Left cardiac atrium (tissue), 4 donors: ENCODE data around the gene ZNF768. TPM values are rescaled to one million over a fixed set of nuclear protein-coding genes. Genes with fewer than 3 reads are reported as not detected.

Source experiments
- ATAC-seq, 2 donors: fragments of 200-7000 bp; cut with Tn5 transposase; one replicate each; pipeline ENCODE4 v1.9.1; 2020; ENCODE audit warnings: mild to moderate bottlenecking in 2 of 2, moderate library complexity in 2 of 2
- DNase-seq: peaks from one replicate; pipeline ENCODE4 v3.0.0-alpha.2; 2020
- intact Hi-C, 2 donors: fragments of 100-400 bp; cut with DNase I; formaldehyde crosslinking; loops; one replicate each; pipeline versions ENCODE4 v1.14.1 to v1.15.1; 2022 to 2023
- long read RNA-seq: library from polyadenylated mRNA; unstranded; transcript quantifications from one replicate; pipeline ENCODE4 v2.0.0, GENCODE V29; 2021
- total RNA-seq, 2 donors: library from RNA; stranded (reverse); fragmentation: NEBNext Ultra II Directional; extraction: Animal tissue kit (Norgen Biotek cat#: 25700); gene quantifications; one replicate each; pipeline ENCODE4 v1.2.1, GENCODE V29; 2021
- donor health status: DM: no; HTN: yes; CAD: no.
- donor health status: DM: no; HTN: yes; CAD: no; lungs with severe emphysema.
- donor health status: DM: yes; HTN: yes; CAD: no.
- donor health status: Dilated cardiomyopathy.

Gene ZNF768
- total RNA-seq: 10 to 100 TPM; 46.4 to 55.5 TPM
- long read RNA-seq, partial matches to known transcripts: 0 of 12 reads
- long read RNA-seq, other reads (novel, unspliced or antisense): 10 of 12 reads

DNA sequence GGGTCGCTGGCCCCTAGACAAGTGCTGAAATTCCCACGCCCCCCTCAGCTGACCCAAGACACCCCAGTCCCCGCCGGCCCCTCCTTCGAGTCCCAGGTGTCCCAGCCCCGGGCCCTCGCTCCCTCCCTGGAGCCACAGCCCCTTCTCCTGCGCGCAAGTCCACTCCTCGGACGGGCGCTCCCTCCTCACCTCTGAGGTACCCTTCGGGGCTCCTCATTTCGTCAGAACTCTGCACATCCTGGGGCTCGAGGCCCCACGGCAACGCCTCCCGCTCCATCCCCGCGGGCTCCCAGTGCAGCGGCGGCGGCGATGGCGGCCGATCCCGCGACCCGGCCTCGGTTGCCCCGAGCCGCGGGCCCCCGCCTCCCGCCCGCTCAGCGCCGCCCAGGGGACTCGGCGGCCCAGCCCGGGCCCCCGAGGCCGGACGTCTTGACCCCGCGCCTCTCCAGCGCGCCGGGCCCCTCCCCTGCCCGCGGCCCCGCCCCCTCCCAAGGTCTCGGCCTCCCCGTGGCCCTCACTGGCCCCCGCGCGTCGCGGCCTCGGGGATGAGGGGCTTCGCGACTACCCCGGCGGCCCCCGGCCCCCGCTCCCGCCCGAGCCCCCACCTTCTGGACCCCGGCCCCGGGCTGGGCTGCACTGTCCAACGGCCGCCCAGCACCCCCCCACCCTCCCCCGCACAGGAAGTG is at the start of gene ZNF768:
TSS of gene ZNF768 (minus strand) at position 430 of the 686 bp plus-strand sequence. CDS start at position 277, 153 bp downstream.
- peak; percentile 58 to 67 for ATAC-seq
- intact Hi-C loops: loop anchor here in 1 of 2 donors (5.0 kb wide), 2 partner anchors 46 to 79 kb away; partner anchors contain the start of genes SEPHS2 and ZNF688
- peak; percentile 70 for DNase-seq

DNA sequence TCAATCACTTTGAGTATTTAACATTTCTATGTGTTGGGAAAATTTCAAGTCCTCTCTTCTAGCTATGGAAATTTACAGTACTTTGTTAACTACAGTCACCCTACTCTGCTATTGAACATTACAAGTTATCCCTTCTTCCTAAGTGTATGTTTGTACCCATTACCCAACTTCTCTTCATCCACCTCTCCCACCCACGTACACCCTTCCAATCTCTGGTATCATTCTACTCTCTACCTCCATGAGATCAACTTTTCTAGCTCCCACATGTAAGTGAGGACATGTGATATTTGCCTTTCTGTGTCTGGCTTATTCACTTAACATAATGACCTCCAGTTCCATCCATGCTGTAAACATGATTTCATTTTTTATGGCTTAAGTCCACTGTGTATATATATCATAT is 48.3 kb upstream of the ZNF768 start:
- intact Hi-C loops: loop anchor here in 1 of 2 donors (5.0 kb wide), 1 partner anchor 47 kb away; the partner anchor contains the start of gene ZNF768
- no peak for DNase-seq
- no peak for ATAC-seq

DNA sequence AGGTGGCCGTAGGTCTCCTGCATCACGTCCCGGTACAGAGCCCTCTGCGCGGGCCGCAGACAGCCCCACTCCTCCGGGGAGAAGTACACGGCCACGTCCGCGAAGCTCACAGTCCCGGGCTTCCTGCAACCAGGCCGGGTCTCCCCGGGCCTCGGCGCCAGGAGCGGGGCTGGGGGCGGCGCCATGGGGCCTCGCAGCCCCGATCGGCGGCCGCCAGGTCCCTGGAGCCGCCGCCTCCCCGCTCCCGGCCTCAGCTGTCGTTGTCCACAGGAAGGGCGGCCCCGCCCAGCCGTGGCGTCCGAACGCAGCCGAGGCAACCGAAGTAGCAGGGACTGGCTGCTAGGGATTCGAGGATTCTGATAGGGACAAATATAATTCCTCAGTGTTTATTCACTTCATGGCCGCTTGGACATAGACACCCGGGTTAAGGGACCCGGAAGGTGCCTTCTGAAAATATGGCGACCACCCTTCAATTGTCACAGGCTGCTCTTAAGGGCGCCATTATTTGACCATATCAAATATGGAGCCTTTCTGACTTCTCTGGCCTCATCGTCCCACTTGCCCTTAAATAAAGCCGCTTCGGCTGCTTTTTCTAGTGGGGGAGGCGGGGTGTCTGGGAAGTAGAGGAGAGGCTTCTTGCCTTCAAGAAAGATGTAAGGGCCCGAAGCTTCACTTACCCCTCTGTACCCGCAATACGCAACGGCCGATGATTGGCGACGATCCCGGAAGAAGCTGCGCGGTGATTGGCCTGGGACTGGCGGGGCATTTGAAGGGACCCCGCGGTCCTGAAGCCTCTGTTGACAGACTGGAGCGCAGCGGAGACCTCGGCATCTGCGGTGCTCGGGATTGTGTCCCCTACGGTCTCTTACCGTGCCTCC is 45.3 kb upstream of the ZNF768 start, which contains the start of gene ZNF688:
TSS of gene ZNF688 (minus strand) at position 270 of the 878 bp plus-strand sequence. CDS start at position 185, 85 bp downstream.
- DNase-seq (peak; percentile 96), ATAC-seq (peak; percentile 90 to 93)
- intact Hi-C loops: loop anchor here in 1 of 2 donors (5.0 kb wide), 1 partner anchor 44 kb away; the partner anchor contains the start of gene ZNF768

DNA sequence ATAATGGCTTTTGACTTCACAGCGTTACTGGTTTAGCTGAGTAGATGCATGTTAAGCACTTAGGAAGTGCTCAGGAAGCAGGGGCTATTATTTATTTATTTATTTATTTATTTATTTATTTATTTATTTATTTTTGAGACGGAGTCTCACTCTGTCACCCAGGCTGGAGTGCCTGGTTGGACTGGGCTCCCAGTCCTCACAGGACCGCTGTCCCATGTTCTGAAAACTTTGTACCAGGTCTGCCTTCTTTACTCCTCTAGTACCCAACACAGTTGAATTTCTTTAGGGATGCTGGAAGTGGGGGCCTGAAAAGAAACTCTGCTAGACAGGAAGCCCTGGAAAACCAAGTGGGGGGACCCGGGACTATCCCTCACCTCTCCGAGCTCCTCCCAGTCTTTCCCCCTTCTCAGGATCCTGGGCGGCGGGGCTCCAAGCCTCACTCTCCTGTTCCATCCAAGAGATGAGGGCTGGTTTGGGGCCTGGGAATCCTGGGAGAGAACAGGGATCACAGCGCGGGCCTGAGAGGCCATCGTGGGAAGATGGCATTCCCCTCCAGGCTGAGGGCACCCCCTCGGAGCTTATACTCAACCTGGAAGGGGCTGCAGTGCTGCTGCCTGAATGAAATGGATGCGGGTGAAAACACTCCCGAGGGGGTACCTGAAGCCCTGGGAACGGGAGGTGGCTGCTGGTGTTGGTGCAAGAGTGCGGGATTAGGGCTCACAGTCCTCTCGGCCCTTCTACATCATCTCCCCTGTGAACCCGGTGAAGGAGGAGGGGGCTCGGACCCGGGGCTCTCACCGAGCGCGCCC is 44.5 kb upstream of the ZNF768 start:
- intact Hi-C loops: loop anchor here in 1 of 2 donors (5.0 kb wide), 1 partner anchor 44 kb away; the partner anchor contains the start of gene ZNF768
- ATAC-seq (peak; percentile 15 to 18), DNase-seq (peak; percentile 36)

DNA sequence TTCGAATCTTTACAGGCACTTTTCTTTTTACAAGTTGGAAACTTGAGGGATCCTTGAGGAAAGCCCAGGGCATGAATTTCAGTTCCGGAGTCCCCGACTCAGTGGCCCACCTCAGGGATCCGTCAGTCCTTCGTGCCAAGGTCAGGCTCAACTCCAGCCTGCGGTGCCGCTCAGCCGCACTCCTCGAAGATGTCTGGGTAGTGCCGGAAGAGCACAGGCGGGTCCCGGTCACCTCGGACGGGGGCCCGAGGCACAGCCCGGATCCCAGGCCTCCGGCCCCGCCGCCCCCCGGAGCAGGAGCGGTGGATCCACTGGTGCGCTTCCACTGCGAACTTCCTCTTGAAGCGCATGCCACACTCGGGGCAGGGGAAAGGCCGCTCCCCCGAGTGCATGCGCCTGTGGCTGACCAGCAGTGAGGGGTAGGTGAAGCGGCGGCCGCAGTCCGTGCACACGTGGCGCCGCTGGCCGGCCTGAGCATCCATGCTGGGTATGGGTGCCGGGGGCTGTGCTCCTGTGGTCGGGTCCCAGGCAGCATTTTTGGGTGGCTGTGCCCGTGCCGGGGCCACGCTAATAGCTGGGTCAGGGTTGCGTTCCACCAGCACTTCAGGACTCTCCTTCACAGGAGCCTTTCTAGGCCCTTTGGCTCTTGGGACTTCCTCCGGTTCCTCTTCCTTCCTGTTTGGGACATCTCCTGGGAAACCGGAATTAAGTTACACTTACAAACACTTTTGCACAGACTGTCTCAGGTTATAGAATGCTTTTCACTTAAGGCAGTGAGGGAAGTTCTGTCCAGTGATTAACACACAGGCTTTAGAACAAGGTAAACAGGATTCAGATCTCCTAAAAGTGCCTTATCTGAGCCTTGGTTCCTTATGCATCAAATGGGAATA is 43.6 kb upstream of the ZNF768 start:
- intact Hi-C loops: loop anchor here in 1 of 2 donors (5.0 kb wide), 1 partner anchor 43 kb away; the partner anchor contains the start of gene ZNF768
- ATAC-seq (no peak), DNase-seq (no peak)

DNA sequence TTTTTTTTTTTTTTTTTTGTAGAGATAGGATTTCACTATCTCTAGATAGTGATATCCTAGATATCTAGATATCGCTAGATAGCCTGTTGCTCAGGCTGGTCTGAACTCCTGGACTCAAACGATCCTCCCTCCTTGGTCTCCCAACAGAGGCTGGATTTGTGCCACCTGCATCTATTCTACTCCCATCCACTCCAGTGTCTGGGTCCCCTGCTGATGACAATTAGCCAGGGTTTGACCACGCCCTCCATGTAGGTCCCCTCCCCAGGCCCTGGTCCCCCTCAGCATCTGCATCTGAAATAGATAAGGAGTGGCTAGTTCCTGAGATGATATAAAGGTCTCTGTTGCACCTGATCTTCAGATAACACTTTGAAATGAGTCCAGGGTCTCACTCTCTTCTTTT is 42.9 kb upstream of the ZNF768 start:
- DNase-seq: no peak
- intact Hi-C loops: no loop called here
- ATAC-seq: no peak

DNA sequence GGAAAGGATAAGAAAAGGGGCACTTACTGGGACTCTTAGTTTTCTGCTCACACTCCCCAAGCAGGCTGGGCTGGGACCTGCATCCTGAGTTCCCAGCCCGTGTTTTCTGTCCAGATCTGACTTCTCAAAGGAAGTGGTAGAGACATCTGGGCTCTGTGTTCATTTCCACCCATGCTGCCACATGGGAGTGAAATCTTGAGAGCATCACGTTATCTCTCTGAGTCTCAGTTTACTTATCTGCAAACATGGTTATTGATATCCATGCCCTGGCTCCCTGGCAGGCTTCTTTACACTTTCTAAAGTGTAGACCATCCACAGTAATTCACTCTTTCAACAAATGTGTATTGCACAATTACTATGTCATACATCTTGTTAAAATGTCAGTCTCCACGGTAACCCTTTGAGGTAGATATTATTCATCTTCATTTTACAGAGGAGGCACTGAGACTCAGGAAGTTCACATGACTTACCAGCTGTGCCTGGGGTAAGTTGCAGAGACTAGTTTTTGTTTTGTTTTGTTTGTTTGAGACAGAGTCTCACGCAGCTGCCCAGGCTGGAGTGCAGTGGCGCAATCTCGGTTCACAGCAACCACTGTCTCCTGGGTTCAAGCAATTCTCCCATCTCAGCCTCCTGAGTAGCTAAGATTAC is 41.7 kb upstream of the ZNF768 start:
- ATAC-seq: no peak
- DNase-seq: no peak
- intact Hi-C loops: no loop called here

DNA sequence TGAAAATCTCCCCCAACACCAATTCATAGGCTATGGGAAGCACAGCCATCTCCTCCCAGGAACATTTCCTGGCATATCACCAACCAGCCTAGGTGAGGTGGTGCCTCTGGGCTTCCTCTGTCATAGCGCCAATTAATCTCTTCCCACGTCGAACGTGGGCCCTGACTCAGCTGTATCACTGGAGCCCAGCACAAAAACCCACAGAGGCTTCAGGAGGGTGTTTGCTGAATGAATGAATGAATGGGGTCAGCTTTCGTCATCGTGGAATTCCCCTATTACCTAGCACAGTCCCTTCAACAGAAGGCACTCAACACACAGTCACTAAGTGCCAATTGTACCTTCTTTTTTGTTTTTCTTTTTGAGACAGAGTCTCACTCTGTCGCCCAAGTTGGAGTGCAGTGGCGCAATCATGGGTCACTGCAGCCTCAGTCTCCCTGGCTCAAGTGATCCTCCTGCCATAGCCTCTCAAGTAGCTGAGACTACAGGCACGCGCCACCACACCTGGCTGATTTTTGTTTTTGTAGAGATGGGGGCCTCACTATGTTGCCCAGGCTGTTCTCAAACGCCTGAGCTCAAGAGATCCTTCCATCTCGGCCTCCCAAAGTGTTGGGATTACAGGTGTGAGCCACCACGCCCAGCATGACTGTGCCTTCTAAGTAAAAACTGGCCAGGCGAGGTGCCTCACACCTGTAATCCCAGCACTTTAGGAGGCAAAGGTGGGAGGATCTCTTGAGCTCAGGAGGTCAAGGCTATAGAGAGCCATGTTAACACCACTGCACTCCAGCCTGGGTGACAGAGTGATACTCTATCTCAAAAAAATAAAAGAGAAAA is 41.0 kb upstream of the ZNF768 start:
- no peak for DNase-seq
- intact Hi-C loops: no loop called here
- no peak for ATAC-seq

DNA sequence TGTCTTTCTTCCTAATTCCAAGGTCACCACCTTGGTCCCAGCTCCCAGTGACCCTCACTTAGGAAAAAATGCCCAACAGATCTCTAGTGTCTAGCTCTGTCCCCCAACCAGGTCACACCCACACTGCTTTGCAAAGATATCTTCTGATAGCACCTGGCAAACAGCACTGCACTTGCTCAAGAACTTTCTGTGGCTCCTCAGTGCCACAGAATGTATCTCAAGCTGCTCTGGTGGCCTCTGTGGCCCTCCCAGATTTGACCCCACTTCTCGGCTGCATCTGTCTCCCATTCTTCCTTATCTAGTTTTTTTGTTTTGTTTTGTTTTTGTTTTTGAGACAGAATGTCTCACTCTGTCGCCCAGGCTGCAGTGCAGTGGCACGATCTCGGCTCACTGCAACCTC is 40.2 kb upstream of the ZNF768 start:
- DNase-seq (no peak), ATAC-seq (no peak)
- intact Hi-C loops: no loop called here

DNA sequence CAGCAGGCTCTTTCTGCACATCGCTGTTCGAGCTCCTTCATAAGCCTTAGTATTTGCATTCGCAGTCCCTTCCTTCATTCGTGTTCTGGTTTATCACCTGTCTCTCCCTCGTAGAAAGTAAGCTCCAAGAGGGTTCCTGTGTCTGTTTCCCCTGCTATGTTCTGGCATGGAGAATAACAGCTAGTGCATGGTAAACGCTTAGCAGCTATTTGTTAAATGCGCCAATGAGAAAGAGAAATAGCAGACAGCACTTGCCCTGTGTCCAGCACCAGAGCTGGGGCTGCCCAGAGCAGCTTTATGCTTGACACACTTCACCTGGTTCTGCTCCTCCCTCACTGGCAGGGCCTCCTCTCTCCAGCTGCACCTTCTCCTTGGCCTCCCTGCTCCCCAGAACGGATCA is 39.6 kb upstream of the ZNF768 start:
- no peak for ATAC-seq
- intact Hi-C loops: no loop called here
- no peak for DNase-seq

DNA sequence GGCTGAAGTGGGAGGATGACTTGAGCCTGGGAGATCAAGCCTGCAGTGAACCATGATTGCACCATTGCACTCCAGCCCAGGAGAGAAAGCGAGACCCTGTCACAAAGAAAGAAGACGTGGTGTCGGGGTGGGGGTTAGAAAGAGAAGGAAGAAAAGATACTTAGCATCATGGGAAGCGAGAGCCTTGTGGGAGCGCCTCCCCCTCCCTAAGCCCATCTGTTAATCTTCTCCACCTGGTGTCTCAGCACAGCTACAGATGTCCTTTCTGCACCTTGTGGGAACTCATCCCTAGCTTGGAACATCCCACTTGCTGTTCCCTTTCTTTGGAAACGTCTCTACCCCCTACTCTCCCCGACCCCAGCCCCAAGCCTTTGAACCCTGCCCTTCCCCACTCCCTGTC is 39.2 kb upstream of the ZNF768 start:
- no peak for ATAC-seq
- DNase-seq: no peak
- intact Hi-C loops: no loop called here

DNA sequence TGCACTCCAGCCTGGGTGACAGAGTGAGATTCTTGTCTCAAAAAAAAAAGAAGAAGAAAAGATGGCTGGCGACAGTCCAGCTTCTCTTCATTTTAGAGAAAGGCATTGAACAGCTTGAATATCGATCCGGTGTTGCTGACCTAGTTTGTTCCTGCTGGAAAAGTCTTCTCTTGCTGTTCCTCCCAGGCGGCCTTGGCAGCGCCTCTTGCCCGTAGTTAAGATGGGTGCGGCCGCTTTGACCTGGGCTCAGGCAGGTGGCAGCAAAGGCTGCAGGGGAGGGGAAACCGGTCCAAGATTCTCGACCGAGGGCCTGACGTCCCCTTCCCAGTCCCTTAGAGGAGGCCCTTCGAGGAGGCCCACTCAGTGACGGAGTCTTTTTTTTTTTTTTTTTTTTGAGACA is 35.7 kb upstream of the ZNF768 start:
- DNase-seq (no peak), ATAC-seq (no peak)
- intact Hi-C loops: no loop called here

DNA sequence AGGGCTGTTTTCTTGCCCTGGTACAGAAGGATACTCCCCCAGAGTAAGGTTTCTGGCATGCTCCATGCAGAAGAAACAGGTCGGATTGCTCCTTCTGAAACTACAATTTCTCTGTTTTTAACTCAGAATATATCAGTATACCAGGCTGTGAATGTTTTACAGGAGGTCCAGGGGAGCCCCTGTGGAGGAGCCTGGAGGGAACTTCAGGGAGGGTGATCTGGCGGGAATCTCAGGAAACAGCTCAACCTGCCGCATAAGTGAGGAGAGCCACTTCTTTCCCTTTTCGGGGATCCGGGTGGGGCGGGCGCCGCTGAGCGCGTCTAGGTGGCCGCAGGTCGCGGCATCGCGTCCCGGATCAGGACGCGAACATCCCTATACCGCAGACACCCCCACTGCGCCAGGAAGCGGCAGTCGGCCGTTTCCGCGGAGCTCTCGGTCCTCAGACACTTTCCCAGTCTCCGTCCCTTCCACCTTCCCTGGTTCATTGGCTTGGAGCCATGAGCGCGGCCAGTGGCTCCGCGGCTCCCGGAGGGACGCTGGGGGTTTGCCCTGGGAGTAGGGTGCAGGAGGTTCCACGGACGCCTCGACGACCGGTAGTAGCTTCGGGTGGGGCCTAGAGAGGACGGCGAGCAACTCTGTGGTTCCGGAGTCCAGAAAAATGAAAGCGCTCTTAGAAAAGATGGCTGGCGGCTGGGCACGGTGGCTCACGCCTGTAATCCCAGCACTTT is 34.9 kb upstream of the ZNF768 start:
- DNase-seq (peak; percentile 55), ATAC-seq (no peak)
- intact Hi-C loops: no loop called here

DNA sequence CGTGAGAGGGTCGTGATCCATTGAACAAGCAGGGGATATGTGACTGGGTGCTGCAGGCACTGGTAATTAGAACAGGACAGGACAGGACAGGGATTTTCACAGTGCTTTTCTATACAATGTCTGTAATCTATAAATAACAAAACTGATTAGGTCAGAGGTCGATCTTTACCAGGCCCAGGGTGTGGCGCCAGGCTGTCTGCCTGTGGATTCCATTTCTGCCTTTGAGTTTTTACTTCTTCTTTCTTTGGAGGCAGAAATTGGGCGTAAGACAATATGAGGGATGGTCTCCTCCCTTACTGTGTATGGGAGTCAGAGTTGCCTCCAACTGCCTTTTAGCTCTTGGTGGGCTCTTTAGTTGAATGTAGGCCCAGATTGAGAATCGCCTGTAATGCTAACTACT is 33.3 kb upstream of the ZNF768 start:
- intact Hi-C loops: loop anchor here in 1 of 2 donors (2.0 kb wide), 1 partner anchor 25 kb away; the partner anchor contains the start of gene ZNF747
- DNase-seq: no peak
- ATAC-seq: no peak

DNA sequence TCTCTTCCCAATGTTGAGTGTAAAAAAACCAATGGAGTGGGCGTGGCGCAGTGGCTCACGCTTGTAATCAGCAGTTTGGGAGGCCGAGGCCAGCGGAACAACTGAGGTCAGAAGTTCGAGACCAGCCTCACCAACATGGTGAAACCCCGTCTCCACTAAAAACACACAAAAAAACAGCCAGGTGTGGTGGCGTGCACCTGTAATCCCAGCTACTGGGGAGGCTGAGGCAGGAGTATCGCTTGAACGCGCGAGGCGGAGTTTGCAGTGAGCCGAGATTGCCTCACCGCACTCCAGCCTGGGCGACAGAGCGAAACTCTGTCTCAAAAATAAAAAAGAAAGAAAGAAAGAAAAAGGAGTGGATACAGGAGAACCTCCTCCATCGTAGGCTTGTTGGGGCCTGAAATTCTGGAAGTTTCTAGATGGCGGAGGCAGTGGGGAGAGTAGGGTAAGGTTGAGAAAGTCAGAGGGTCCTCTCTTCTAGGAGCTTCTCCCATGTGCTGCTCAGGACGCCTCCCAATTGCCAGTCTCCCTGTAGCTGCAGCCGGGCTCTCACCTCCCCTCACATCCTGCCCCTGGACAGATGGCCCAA is 32.5 kb upstream of the ZNF768 start:
- ATAC-seq (no peak), DNase-seq (no peak)
- intact Hi-C loops: loop anchor here in 1 of 2 donors (1.0 to 2.0 kb wide), 2 partner anchors 24 to 26 kb away; partner anchors contain the start of genes ZNF747 and ZNF785
